HG03095 (cell line): ENCODE results near the gene IQCK.

Source experiments
- ATAC-seq: cut with Tn5 transposase; IDR thresholded peaks from one replicate; pipeline ENCODE4 v1.9.1; 2021; ENCODE audit warnings: moderate library complexity; ENCODE audit not compliant: unreplicated experiment

The IQCK gene

DNA sequence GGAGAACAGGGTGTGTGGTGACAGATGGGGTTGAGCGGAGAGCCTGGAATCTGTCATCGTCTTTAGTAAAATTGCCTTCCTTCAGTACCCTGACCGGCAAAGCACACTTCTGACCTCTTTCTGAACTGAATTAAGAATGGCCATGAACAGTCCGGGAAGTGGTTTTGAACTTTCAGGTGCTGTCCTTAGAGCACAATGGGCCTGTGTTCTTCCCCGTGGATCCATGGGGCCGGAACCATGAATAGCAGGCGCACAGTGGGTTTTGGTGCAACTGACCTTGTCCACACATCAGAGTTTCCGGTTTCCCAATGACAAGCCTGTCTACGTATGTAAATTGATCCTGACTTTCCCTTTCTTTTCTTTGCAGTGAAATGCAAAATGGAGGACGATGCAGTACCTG is 138.0 kb downstream of the IQCK start:
- no peak for ATAC-seq

DNA sequence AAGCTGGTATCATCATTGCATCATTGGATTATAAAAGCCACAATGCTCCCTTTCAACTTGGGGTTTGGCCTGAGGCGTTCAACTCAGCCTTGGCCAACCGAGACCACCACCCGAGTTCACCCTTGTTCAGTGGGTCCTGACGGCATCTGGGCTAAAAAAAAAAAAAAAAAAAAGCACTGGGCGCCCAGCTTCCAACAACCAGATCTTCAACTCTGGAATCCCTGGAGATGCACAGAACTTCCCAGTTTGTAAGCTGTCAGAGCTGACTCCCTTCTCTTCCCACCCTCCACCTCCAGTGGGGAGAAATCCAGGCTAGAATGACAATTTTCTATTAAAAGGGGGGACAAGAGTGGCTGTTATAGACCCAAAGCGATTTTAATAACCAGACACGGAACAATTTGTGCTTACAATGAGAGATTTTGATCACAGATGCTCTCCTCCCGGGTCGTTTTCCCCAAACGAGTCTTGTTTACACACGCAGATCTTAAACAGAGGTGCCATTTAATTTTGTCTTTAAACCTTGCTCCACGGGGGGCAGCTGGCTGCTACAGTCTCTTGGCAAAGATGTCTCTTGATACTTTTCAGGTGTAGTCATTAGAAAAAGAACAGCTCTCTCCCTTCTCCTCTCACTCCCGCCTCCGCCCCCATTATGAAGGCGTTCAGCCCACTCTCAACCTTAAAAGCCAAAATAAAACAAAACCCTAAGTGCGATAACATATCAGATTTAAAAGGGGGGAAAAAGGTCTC is 139.7 kb downstream of the IQCK start:
- no peak for ATAC-seq

DNA sequence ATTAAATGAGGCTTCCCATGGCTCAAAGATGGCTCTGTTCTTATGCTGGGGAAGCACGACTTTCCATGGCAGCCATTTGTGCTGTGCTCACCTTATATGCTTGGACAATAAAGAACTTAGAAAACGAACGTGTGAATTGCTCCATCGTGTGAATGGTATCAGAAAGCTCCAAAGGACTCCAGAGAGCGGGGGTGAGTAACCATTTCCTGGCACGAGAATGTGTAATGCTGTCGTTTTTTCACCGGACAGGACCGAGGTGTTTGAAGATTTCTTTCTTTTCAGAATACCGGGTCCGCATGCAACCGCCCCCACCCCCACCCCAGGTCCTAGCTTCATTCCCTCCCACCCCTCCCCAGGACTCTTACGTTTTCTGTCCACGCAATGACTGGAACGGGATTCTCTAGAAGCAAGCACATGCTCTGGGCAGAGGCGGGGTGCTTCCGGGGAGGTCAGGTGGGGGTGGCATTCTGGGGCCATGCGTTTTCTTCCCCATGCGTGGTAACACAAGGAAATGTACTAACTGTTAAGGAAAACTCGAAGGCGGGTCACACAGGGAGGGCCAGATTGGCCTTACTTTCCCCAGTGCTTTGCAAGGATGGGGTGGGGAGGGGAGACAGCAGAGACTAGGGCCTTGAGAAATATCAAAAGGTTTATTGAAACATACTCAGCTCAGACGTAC is 140.4 kb downstream of the IQCK start:
- ATAC-seq: no peak

DNA sequence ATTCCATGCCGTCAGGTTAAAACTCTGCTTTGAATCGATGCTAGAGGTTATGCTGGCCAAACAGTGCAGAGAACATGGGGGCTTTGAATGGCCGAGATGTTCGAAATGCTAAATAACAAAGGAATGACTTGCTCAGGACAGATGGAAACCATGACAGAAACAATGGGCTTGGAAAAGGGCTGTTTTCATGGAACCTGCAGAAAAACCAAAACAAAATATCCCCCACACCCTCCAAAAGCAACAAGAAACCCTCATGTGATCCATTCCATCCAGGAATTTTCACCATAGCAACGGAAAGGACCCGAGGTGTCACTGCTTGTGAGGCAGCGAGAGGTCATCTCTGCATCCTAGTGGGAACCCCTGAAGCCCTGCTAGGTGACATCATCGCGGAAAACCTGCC is 141.1 kb downstream of the IQCK start:
- no peak for ATAC-seq

DNA sequence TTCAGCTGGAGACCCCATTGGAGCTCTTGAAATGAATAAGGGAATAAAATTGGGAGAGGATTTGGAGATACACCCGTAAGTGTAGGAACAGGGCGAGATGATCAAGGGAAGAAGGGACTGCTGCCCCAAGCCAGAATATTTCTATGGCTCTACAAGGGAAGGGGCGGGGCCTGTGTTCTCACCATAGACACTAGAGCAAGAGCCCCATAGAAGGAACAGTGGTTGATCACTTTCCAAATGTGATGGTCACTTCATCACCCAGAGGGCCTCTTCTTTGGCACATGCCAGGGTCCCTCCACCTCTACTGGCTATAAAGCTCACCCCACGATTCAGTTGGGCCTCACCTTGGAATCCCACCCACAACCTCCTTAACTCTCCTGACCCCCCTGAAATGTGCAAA is 141.5 kb downstream of the IQCK start:
- no peak for ATAC-seq

DNA sequence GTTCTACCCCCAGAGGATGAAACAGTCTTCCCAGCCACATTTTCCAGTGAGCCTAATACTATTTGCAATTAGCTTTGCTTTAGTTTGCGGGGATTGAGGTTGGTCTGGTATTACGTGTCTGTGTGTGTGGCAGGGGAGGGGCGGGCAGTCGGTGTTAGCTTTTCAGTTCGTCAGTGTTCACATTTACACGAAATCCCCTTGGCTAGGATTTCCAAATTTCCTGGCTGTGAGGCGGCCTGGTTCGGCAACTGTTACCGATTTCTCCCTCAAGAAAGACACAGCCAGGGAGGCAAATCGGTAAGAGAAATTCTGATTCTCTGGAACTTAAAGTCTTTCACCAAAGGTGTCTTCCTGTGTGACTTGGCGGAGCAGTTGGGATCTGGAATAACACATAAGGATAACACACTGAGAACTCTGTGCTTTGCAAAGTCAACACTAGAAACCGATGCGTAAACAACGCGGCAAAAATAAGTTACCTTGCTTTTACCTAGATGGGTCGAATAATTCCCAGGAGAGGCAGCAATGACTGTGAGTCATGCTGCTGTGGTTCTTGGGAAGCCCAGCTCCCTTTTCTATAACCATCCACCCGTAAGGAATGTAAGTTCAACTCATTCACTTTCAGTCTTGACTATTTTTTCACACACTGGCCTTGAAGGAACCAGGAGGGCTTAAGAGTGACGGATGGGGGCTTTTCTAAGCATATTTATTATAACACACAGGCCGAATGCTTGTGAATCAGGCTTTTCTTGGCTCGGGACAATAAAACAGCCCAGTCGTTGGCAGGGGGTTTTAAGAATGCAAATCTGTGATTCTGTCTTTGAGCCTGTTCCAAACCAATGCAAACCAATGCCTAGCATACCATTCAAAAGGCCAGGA is 142.3 kb downstream of the IQCK start:
- ATAC-seq: no peak

DNA sequence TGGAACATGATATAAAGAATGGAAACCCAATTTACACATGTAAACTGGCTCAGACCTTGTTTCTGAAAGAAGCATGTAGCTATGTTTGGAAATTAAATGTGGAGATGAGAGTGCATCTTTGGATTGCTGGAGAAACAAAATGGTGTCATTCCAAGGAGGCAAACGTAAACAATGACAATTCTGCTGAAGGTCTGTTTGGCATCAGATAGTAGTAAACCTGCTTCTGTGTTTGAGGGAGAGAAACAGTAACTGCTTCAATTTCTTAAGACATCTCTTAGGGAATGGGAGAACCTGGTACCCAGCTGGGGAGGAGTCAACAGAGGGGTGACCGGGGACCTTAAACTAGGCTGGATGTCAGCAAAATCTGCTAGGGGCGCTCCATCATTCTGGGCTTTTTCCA is 143.1 kb downstream of the IQCK start:
- ATAC-seq: no peak

DNA sequence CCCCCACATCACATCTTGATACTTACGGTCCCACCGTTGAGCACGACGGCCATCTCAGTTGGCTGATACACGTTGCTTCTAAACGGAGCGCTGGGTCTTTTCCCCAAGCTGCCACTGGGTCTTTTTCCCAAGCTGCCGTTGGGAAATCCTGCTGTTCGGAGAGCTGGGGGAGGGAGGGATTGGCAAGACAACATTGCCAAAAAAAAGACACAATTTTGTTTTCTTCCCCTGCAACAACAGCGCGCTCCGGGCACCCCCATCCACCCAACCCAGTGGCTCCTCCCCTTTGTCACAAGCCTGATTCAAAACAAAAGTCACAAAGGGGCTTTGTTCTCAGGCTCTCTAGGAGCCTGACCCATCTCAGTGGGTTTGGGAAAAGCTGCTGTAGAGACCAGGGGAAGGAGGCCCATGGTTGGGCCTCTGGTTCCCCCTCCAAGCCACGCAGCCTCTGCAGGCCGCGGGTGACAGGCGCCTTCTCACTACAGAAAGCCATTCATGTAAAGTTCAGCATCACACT is 143.8 kb downstream of the IQCK start:
- ATAC-seq: no peak

DNA sequence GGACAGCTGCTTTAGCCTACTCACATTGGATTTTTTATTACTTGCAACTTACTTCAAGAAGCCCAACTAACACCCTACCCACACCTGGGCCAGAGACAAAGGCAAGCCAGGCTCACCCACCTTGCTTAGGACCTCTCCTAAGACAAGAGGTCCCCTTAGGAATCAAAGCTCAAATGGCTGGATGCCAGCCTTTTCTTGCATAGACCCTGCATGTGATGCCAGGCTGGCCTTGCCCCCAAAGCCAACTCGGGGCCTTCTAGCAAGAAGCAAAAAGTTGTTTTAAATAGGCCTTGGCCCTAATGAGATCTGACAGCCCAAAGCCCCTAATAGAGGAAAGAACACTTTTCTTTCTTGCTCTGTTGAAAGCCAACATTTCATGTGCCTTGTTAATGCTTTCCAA is 145.9 kb downstream of the IQCK start:
- ATAC-seq: no peak

DNA sequence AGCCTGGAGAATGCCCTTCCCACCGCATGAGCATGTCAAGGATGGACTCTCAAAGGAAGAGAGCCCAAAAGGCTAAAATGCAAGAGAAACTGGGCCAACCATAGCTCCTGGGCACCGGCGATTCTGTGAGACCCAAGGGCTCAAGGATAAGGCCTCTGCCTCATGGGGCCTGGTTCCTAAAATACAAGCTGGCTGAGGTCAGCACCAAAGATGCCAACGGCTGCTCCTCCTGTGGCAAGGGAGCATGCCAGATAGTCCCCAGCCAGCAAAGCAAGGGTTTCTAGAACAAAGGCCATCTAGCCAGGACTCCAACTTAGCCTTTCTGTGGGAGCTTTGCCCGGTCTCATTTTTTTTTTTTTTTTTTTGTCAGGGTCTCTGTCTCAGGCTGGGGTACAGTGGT is 146.5 kb downstream of the IQCK start:
- no peak for ATAC-seq

DNA sequence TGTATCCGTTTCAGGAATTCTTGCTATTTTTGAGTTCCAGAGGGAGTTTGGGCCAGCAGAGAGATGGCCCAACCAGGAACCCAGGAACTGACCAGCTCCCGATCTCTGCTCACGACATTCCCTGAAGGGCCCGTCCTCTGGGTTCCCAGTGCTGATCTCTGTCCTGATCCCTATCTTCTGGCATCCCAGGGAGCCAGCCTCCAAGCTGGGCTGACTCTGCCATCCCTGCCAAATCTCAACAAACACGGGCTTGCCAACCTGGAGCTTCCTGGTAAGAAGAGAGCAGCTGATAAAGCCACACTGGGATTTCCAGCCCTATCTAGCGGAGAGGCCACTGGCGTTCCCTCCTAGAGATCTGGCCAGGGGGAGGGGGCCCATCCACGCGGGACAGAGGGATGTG is 150.3 kb downstream of the IQCK start:
- ATAC-seq: no peak

DNA sequence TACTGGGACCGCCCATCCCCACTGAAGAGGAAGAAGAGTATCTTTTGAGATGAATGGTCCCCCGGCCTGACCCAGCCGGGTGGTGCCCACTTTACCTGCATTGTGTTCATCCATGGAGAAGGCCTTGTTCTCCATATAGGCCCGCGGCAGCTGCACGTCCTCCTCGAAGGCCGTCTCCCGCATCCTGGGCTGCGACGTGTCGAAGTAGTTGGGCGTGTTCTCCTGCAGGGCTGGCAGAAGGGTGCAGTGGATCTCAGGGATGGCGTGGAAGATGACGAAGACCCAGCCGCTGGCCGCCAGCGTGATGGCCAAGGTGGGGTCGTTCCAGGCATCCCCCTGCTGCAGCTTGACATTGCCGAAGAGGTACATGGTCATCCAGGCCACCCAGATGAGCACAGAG is 153.7 kb downstream of the IQCK start:
- no peak for ATAC-seq

DNA sequence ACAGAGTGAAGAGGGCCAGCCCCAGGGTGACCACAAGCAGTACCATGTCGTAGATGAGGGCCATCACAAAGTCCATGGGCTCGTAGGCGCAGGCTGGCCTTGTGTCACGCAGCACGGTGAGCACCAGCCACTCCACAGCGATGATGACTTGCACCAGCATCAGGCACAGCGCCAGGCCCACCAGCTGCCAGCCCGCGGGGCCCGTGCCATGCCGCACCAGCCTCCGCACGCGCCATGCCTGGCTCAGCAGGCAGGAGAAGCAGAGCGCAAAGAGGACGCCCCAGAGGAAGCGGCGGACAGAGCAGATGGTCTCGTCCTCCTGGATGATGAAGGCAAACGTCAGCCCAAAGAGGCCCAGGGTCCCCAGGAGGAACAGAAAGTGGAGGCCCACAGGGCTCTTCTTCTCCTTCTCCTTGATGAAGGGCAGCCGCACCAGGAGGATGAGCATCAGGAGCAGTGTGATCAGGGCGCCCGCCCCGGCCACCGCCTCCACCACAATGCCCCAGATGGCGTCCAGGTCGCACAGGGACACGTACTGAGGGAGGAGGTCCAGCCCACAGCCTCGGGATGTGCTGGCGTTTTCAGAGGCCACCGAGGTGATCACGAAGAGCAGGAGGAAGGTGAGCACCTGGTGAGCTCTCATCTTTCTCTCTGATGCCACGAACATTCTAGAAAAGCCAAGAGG is 154.2 kb downstream of the IQCK start:
- ATAC-seq: no peak

DNA sequence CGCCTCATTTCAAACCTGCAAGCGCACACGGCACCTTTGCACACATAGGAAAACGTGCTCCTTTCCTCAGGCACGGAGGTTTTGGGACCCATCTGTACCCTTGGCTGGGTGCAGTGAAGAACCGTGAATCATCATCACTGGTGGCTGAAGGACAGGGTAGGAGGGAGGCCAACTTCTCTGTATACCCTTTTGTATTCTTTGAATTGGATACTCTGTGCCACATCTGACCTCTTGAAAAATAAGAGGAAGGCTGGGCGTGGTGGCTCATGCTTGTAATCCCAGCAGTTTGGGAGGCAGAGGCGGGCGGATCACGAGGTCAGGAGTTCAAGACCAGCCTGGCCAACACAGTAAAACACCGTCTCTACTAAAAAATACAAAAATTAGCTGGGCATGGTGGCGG is 154.9 kb downstream of the IQCK start:
- no peak for ATAC-seq

DNA sequence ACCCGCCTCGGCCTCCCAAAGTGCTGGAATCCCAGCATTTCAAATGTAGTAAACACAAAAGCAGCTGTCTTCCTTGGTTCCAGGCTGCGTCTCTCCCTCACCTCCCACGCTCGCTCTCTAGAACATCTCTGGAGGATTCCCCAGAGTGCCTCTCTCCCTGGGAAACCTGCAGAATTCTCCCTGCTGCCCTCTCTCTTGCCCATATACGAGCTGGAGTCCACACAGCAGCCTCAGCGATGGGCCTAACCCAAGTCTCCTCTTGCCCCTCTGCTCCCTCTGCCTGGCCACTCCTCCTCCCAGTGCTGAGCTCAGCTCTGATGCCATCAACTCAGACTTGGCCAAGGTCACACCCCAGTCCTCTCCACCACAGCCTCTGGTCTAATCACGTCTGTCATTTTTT is 156.0 kb downstream of the IQCK start:
- no peak for ATAC-seq

DNA sequence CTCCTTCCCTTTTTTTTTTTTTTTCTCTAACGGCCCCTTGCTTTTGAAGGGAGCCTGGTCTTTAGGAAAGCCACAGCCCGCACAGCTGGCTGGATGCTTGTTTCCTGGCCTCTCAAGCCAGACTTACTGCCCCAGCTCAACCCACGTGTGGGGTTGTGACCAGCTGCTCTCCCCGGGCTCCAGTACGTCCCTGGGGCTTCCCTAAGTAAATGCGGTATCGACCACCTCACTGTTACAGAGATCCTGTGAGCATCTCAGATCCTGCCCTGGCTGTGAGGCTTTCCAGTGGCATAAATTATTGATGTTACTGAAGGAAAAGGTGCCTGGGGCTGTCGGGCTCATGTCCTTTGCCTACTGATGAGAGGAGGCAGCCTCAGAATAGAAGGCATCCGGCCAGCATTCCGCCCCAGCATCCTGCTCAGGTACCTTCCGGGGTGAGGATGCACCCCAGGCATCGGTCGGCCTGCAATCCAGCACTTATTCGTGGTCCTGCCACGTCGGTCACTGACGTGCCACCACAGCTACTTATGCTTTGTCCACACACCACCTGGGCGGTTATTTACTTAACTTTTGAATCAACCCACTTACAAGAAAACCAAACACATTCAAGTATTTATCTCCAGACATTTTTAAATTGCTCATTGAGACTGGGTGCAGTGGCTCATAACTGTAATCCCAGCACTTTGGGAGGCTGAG is 156.9 kb downstream of the IQCK start:
- no peak for ATAC-seq

DNA sequence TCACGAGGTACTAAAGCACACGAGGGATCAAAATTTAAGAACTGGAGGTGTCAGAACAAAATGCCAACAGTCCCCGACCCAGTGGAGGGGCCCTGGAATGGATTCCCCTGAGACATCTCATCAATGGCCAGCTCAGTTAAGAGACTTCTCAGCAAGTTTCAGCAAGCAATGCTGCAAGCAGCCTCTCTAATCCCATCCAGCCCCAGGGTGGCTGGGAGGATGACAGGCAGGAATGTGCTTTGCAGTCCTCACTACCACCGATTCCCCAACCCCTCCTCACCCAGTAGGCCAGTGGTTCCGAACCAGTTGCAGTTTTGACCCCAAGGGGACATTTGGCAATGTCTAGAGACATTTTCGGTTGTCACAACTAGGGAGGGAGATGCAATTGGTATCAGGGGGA is 157.8 kb downstream of the IQCK start:
- ATAC-seq: no peak

DNA sequence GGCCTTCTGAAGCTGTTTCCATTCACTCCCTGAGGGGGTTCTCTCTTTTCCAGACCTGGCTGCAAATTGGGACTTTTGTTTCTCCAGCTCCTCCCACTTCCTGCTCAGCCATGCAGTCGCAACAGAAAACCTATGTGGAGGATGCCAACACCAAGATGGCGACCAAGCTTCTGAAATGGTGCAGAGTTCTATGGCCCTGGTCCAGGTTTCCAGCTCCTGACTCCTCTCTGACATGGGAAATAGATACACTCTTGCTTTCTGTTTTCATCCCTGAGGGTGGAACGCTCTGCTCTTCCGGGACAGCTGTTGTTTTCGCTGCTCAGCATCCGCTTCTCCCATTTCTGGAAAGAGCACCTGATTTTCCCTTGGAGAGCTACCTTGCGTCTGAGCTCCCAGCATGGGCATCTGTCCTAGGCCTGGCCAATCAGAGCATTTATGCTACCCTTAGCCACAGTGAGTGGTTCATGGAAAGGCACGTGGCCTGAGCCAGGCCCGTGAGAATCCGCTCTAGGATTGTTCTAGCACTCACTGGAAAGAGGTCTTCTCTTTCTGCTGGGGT is 158.5 kb downstream of the IQCK start:
- no peak for ATAC-seq

DNA sequence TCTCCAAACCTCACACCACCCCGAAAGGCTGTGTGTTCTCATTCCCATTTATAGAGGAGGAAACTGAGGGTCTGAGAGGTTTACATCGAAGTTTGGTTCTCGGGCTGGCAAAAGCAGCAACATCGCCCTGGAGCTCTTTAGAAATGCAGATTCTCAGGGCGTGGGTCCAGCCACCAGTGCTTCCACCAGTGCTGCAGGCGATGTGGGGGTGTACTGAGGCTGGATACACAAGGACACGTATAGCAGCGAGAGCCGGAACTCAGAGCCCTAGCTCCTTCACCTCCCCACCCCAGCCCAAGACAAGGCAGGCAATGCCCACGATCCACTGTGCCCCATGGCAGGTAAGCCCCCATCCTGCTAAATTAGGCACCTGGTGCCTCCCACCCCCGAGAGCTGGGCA is 160.7 kb downstream of the IQCK start:
- ATAC-seq: no peak

DNA sequence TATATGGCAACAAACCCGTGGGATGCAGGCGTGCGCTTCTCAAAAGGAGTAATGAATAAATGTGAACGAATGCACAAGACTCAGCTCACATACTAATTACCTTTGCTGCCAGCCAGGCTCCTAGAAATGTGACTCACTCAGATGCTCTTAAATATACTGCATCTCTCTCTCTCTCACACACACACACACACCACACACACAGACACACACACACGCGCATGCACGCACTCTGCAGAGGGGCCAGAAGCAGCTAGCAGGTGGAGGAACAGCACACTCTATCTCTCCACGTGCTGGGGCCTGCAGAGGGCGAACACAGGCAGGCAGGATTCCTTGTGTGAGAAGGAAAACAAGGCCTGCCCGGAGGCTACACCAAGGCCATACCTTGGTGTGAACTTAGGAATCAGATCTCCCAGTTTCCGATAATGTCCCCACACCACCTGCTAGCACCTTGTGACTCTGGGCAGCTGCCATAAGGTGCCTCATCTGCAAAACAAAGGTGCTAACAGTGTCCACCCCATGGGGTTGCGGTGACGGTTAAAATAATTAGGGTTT is 161.2 kb downstream of the IQCK start:
- ATAC-seq: no peak
